HEK293 (cell line): ENCODE data around the gene VPS9D1.

Experiments
- CTCF ChIA-PET: fragments of 350-600 bp; formaldehyde crosslinking; extraction: SDS; loops from one replicate; lab custom pipeline; 2021; ENCODE audit warnings: antibody characterized with exemption; lab: Yijun Ruan, JAX
- POLR2A ChIA-PET: fragments of 300-600 bp; formaldehyde crosslinking; extraction: SDS; loops from one replicate; lab custom pipeline; 2020; ENCODE audit warnings: antibody characterized with exemption, inconsistent platforms; lab: Yijun Ruan, JAX
- H3K27ac ChIP-seq: fragments of 200-500 bp; sonication (Bioruptor generic); 2 replicates; pipeline ENCODE4 v1.5.1; 2014; ENCODE audit warnings: low read depth, low read length, control low read depth, inconsistent platforms; ENCODE audit errors: extremely low read depth
- H3K36me3 ChIP-seq, 2 experiments: fragments of 200-500 bp in 1 of 2; sonication (Bioruptor generic) in 1 of 2; 1 replicate in 1 of 2; 2 replicates in 1 of 2; pipeline ENCODE4 v1.5.1; 2014 to 2017; ENCODE audit warnings: inconsistent platforms in 2 of 2, low read length in 2 of 2; ENCODE audit not compliant: control insufficient read depth in 2 of 2, insufficient read depth in 1 of 2
- H3K4me1 ChIP-seq: fragments of 200-500 bp; sonication (Bioruptor generic); 2 replicates; pipeline ENCODE4 v1.5.1; 2014; ENCODE audit warnings: mild to moderate bottlenecking, low read length, inconsistent platforms; ENCODE audit not compliant: control insufficient read depth, insufficient read depth
- H3K4me3 ChIP-seq: 2 replicates; pipeline ENCODE4 v1.5.1; 2011; ENCODE audit warnings: low read depth, mild to moderate bottlenecking, control low read depth, low read length, moderate library complexity
- H3K9me3 ChIP-seq: fragments of 200-500 bp; sonication (Bioruptor generic); 2 replicates; pipeline ENCODE4 v1.5.1; 2014; ENCODE audit warnings: low read depth, low read length, inconsistent platforms; ENCODE audit not compliant: control insufficient read depth, insufficient read depth
- GLI2 ChIP-seq: fragments of 450-650 bp; formaldehyde crosslinking; IDR thresholded peaks from 2 replicates; pipeline ENCODE4; 2017; ENCODE audit warnings: missing biosample characterization, missing genetic modification characterization, low read depth, borderline replicate concordance
- KLF1 ChIP-seq: fragments of 450-650 bp; formaldehyde crosslinking; IDR thresholded peaks from 2 replicates; pipeline ENCODE4 v1.5.1; 2016; ENCODE audit warnings: missing biosample characterization, missing genetic modification characterization
- ZBTB26 ChIP-seq: fragments of 450-650 bp; formaldehyde crosslinking; optimal IDR thresholded peaks from 2 replicates; pipeline ENCODE3; 2016; ENCODE audit warnings: missing biosample characterization, mild to moderate bottlenecking, missing genetic modification characterization
- ZBTB8A ChIP-seq: fragments of 450-650 bp; formaldehyde crosslinking; IDR thresholded peaks from 2 replicates; pipeline ENCODE4 v1.5.1; 2016; ENCODE audit warnings: missing biosample characterization, missing genetic modification characterization
- ZFP41 ChIP-seq: fragments of 450-650 bp; formaldehyde crosslinking; IDR thresholded peaks from 2 replicates; pipeline ENCODE4 v1.5.1; 2016; ENCODE audit warnings: missing biosample characterization, missing genetic modification characterization, borderline replicate concordance
- ZNF10 ChIP-seq: fragments of 450-650 bp; formaldehyde crosslinking; IDR thresholded peaks from 2 replicates; pipeline ENCODE4 v1.5.1; 2017; ENCODE audit warnings: missing biosample characterization, missing genetic modification characterization
- ZNF2 ChIP-seq: fragments of 450-650 bp; formaldehyde crosslinking; IDR thresholded peaks from 2 replicates; pipeline ENCODE4 v1.5.1; 2016; ENCODE audit warnings: missing biosample characterization, missing genetic modification characterization
- ZNF223 ChIP-seq: fragments of 450-650 bp; formaldehyde crosslinking; IDR thresholded peaks from 2 replicates; pipeline ENCODE4 v1.5.1; 2016; ENCODE audit warnings: missing biosample characterization, missing genetic modification characterization
- ZNF473 ChIP-seq: fragments of 450-650 bp; formaldehyde crosslinking; IDR thresholded peaks from 2 replicates; pipeline ENCODE4 v1.5.1; 2017; ENCODE audit warnings: missing biosample characterization, missing genetic modification characterization
- ZNF48 ChIP-seq: fragments of 450-650 bp; formaldehyde crosslinking; IDR thresholded peaks from 2 replicates; pipeline ENCODE4 v1.5.1; 2016; ENCODE audit warnings: missing biosample characterization, missing genetic modification characterization
- ZNF510 ChIP-seq: fragments of 450-650 bp; formaldehyde crosslinking; IDR thresholded peaks from 2 replicates; pipeline ENCODE4 v1.5.1; 2018; ENCODE audit warnings: mild to moderate bottlenecking, missing genetic modification characterization, missing biosample characterization; ENCODE audit not compliant: insufficient replicate concordance
- ZNF518A ChIP-seq: fragments of 450-650 bp; formaldehyde crosslinking; conservative IDR thresholded peaks from 2 replicates; pipeline ENCODE4 v1.5.1; 2016; ENCODE audit warnings: low read depth, missing biosample characterization, missing genetic modification characterization
- ZNF558 ChIP-seq: fragments of 450-650 bp; formaldehyde crosslinking; IDR thresholded peaks from 2 replicates; pipeline ENCODE4 v1.5.1; 2016; ENCODE audit warnings: missing biosample characterization, missing genetic modification characterization
- ZNF610 ChIP-seq: fragments of 450-650 bp; formaldehyde crosslinking; IDR thresholded peaks from 2 replicates; pipeline ENCODE4 v1.5.1; 2016; ENCODE audit warnings: missing biosample characterization, missing genetic modification characterization, borderline replicate concordance
- ZNF623 ChIP-seq: fragments of 450-650 bp; formaldehyde crosslinking; IDR thresholded peaks from 2 replicates; pipeline ENCODE4 v1.5.1; 2016; ENCODE audit warnings: missing biosample characterization, missing genetic modification characterization
- ZNF624 ChIP-seq: fragments of 450-650 bp; formaldehyde crosslinking; IDR thresholded peaks from 2 replicates; pipeline ENCODE4 v1.5.1; 2017; ENCODE audit warnings: missing biosample characterization, missing genetic modification characterization
- ZNF791 ChIP-seq: fragments of 450-650 bp; formaldehyde crosslinking; IDR thresholded peaks from 2 replicates; pipeline ENCODE4 v1.5.1; 2016; ENCODE audit warnings: missing biosample characterization, missing genetic modification characterization
- ZNF843 ChIP-seq: fragments of 450-650 bp; formaldehyde crosslinking; IDR thresholded peaks from 2 replicates; pipeline ENCODE4 v1.5.1; 2016; ENCODE audit warnings: missing biosample characterization, missing genetic modification characterization
- ZSCAN18 ChIP-seq: fragments of 450-650 bp; formaldehyde crosslinking; IDR thresholded peaks from 2 replicates; pipeline ENCODE4 v1.5.1; 2016; ENCODE audit warnings: missing biosample characterization, missing genetic modification characterization
- TF ChIP-seq, protein P1 (sequence below): fragments of 450-650 bp; formaldehyde crosslinking; IDR thresholded peaks from 2 replicates; pipeline ENCODE4 v1.5.1; 2016; ENCODE audit warnings: missing biosample characterization, missing genetic modification characterization

The VPS9D1 gene

DNA sequence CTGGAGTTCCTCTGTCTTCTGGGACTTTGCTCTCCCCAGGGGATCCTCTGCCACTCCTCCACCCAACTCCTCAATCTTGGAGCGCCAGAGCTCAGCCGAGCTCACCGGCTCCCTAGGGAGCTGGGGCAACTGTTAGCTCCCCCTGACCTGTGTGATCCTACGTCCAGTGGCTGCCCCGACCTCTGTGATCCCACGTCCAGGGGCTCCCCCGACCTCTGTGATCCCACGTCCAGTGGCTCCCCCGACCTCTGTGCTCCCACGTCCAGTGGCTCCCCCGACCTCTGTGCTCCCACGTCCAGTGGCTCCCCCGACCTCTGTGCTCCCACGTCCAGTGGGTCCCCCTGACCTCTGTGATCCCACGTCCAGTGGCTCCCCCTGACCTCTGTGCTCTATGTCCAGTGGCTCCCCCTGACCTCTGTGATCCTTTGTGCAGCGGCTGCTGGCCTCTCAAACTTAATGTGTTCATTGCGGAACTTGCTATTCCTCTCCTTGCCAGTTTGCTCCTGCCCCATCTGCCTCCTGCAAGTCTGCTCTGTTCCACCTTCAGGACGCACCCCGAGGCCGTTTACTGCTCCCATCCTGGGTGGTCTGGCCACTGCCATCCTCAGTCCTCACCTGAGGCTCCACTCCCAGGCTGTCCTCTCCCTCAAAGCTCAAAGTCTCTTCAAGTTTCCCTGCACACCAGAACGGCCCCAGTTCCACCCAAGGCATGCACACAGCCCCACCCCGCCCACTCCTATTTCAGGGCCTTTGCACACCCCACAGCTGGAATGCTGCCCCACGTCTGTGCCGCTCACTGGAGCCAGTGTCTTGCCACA is 2.8 kb downstream of the VPS9D1 start:
- H3K27ac ChIP-seq: no peak overlapping the region
- POLR2A ChIA-PET: interaction anchor here (0.7 to 1.1 kb wide), 2 partner anchors 10 to 11 kb away, joined by 3 to 4 read pairs; no protein-coding TSS in a partner anchor
- CTCF ChIA-PET: interaction anchor here (0.6 to 0.7 kb wide), 3 partner anchors 12 to 155 kb away, joined by 3 read pairs; partner anchors contain the start of gene TCF25

GRCh38 chr16:89716916-89717687 is 3.6 kb downstream of the VPS9D1 start:
- ChIA-PET CTCF (interaction anchor here (0.6 to 3.0 kb wide), 3 partner anchors 11 to 156 kb away, joined by 3 to 18 read pairs (median 3); partner anchors contain the start of gene TCF25), POLR2A (interaction anchor here (0.7 to 1.1 kb wide), 2 partner anchors 9 to 11 kb away, joined by 3 to 4 read pairs; no protein-coding TSS in a partner anchor)
- H3K4me1 ChIP-seq: no peaks in the 10 kb centered on the region
- H3K36me3 ChIP-seq: peaks cover 0 to 28% of the 10 kb centered on the region in 2 experiments; a peak in 2 of 3 replicates
- H3K27ac ChIP-seq: no peak overlapping the region
- TF ChIP-seq ZBTB26: no peak
- TF ChIP-seq ZNF473 (tag by site-specific recombination): no peak
- no peak for TF ChIP-seq ZNF48 (tag by site-specific recombination)
- no peak for TF ChIP-seq ZNF10 (tag by site-specific recombination)
- TF ChIP-seq ZNF791 (tag by site-specific recombination): no peak
- TF ChIP-seq ZNF223 (tag by site-specific recombination): no peak
- no peak for TF ChIP-seq ZNF843 (tag by site-specific recombination)
- no peak for TF ChIP-seq ZNF610 (tag by site-specific recombination)
- TF ChIP-seq, protein P1, sequence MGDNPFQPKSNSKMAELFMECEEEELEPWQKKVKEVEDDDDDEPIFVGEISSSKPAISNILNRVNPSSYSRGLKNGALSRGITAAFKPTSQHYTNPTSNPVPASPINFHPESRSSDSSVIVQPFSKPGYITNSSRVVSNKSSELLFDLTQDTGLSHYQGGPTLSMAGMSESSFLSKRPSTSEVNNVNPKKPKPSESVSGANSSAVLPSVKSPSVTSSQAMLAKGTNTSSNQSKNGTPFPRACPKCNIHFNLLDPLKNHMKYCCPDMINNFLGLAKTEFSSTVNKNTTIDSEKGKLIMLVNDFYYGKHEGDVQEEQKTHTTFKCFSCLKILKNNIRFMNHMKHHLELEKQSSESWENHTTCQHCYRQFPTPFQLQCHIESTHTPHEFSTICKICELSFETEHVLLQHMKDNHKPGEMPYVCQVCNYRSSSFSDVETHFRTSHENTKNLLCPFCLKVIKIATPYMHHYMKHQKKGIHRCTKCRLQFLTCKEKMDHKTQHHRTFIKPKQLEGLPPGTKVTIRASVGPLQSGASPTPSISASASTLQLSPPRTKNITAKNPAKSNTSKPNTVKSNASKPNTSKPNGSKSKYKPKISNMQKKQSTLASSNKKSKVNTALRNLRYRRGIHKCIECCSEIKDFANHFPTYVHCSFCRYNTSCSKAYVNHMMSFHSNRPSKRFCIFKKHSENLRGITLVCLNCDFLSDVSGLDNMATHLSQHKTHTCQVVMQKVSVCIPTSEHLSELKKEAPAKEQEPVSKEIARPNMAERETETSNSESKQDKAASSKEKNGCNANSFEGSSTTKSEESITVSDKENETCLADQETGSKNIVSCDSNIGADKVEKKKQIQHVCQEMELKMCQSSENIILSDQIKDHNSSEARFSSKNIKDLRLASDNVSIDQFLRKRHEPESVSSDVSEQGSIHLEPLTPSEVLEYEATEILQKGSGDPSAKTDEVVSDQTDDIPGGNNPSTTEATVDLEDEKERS (tag by site-specific recombination): no peak
- no peak for TF ChIP-seq ZNF2
- no peak for TF ChIP-seq ZNF518A (tag by site-specific recombination)
- TF ChIP-seq ZFP41 (tag by site-specific recombination): no peak
- no peak for TF ChIP-seq ZSCAN18 (tag by site-specific recombination)
- no peak for TF ChIP-seq ZNF558 (tag by site-specific recombination)
- TF ChIP-seq GLI2 (tag by site-specific recombination): no peak
- TF ChIP-seq ZNF510 (tag by site-specific recombination): no peak
- no peak for TF ChIP-seq ZBTB8A (tag by site-specific recombination)
- no peak for TF ChIP-seq ZNF624 (tag by site-specific recombination)
- H3K4me3 ChIP-seq: no peak overlapping the region
- H3K9me3 ChIP-seq: no peaks in the 10 kb centered on the region

More for the DNA sequence above, 2.8 kb downstream of the VPS9D1 start:
- no peak for TF ChIP-seq ZNF473 (tag by site-specific recombination)
- peak; percentile 91 for TF ChIP-seq ZNF623
- TF ChIP-seq KLF1 (tag by site-specific recombination): peak; percentile 72
- Histone ChIP-seq H3K4me3 (no peak overlapping the region), H3K36me3 (peaks cover 0 to 29% of the 10 kb centered on the region in 2 experiments; a peak in 2 of 3 replicates), H3K9me3 (no peaks in the 10 kb centered on the region), H3K4me1 (peaks cover 5% of the 10 kb centered on the region; the same call in 1 of the 2 replicates)
